ENCODE measurements around the gene MBLAC1.

The MBLAC1 gene

GRCh38 chr7:100090527-100091410 is 36.0 kb upstream of the MBLAC1 start:
- in situ Hi-C loops (cut with HindIII; ENCODE audit: low sequenced_read_pairs): no loop called here
- no peak for TF ChIP-seq CTCF (IDR thresholded peaks at IDR 0.05; ENCODE audit: low read depth, low read length, missing control alignments)
- no peak for DNase-seq (ENCODE audit: low read depth)
- H3K4me3 ChIP-seq (ENCODE audit: low read depth, low read length): no peak overlapping the region

- in situ Hi-C loops (cut with HindIII; ENCODE audit: low sequenced_read_pairs): no loop called here
- no peak for DNase-seq (ENCODE audit: low read depth)
- peak; percentile 18 for TF ChIP-seq CTCF (IDR thresholded peaks at IDR 0.05; ENCODE audit: low read depth, low read length, missing control alignments)
- H3K4me3 ChIP-seq (ENCODE audit: low read depth, low read length): no peak overlapping the region
Observed at GRCh38 chr7:100091411-100092181, 35.2 kb upstream of the MBLAC1 start.

GRCh38 chr7:100093054-100093453 is 33.7 kb upstream of the MBLAC1 start:
- no peak overlapping the region for H3K4me3 ChIP-seq (ENCODE audit: low read depth, low read length)
- no peak for TF ChIP-seq CTCF (IDR thresholded peaks at IDR 0.05; ENCODE audit: low read depth, low read length, missing control alignments)
- in situ Hi-C loops (cut with HindIII; ENCODE audit: low sequenced_read_pairs): no loop called here
- DNase-seq (ENCODE audit: low read depth): no peak

- DNase-seq (ENCODE audit: low read depth): no peak
- no peak for TF ChIP-seq CTCF (IDR thresholded peaks at IDR 0.05; ENCODE audit: low read depth, low read length, missing control alignments)
- in situ Hi-C loops (cut with HindIII; ENCODE audit: low sequenced_read_pairs): no loop called here
- no peak overlapping the region for H3K4me3 ChIP-seq (ENCODE audit: low read depth, low read length)
Observed at GRCh38 chr7:100093498-100093897, 33.3 kb upstream of the MBLAC1 start.

GRCh38 chr7:100093925-100094486 is 32.8 kb upstream of the MBLAC1 start:
- no peak overlapping the region for H3K4me3 ChIP-seq (ENCODE audit: low read depth, low read length)
- in situ Hi-C loops (cut with HindIII; ENCODE audit: low sequenced_read_pairs): no loop called here
- TF ChIP-seq CTCF (IDR thresholded peaks at IDR 0.05; ENCODE audit: low read depth, low read length, missing control alignments): no peak
- no peak for DNase-seq (ENCODE audit: low read depth)

GRCh38 chr7:100095289-100095688 is 31.5 kb upstream of the MBLAC1 start:
- TF ChIP-seq CTCF (IDR thresholded peaks at IDR 0.05; ENCODE audit: low read depth, low read length, missing control alignments): no peak
- in situ Hi-C loops (cut with HindIII; ENCODE audit: low sequenced_read_pairs): loop anchor here (5.0 kb wide), 1 partner anchor 63 kb away; no protein-coding TSS in a partner anchor
- no peak for DNase-seq (ENCODE audit: low read depth)
- H3K4me3 ChIP-seq (ENCODE audit: low read depth, low read length): no peak overlapping the region

Measured in astrocyte of the cerebellum (primary cell).